Measurements from ENCODE around the gene ASZ1. TPM values are rescaled to one million over a fixed set of nuclear protein-coding genes. Genes with fewer than 3 reads are reported as not detected.

Gene ASZ1
- polyA plus RNA-seq, 1 donor from 2014 or later: not detected

- Histone ChIP-seq H2AFZ (ENCODE audit: low read depth, low read length) (no peak overlapping the region), H3K27me3 (ENCODE audit: insufficient read depth, low read depth, low read length) (no peaks in the 10 kb centered on the region), H4K20me1 (ENCODE audit: insufficient read depth) (no peaks in the 10 kb centered on the region), H3K9me2 (ENCODE audit: insufficient read depth, low read length) (no peaks in the 10 kb centered on the region), H3K9ac (ENCODE audit: low read length) (no peak overlapping the region), H3K4me3 (ENCODE audit: low read length) (no peak overlapping the region), H3F3A (ENCODE audit: insufficient read depth, low read length, poor library complexity, severe bottlenecking) (no peaks in the 10 kb centered on the region), H3K27ac (ENCODE audit: low read length) (no peak overlapping the region), H3K79me2 (replicated peaks; ENCODE audit: insufficient read depth, low read length) (no peaks in the 10 kb centered on the region), H3K36me3 (ENCODE audit: insufficient read depth, low read length) (no peaks in the 10 kb centered on the region), H3K4me2 (ENCODE audit: low read length) (no peak overlapping the region), H3K9me3 (ENCODE audit: low read length) (no peaks in the 10 kb centered on the region)
- TF ChIP-seq REST (IDR thresholded peaks at IDR 0.05; ENCODE audit: borderline replicate concordance) (no peak), POLR2AphosphoS5 (IDR thresholded peaks at IDR 0.05) (no peak), EZH2 (IDR thresholded peaks at IDR 0.05; ENCODE audit: borderline replicate concordance, insufficient read depth, low read length, poor library complexity, severe bottlenecking) (no peak), RAD21 (conservative IDR thresholded peaks at IDR 0.05) (no peak), MXI1 (conservative IDR thresholded peaks at IDR 0.05; ENCODE audit: poor library complexity, severe bottlenecking) (no peak), TAF1 (IDR thresholded peaks at IDR 0.05; ENCODE audit: low read depth) (no peak), SMC3 (conservative IDR thresholded peaks at IDR 0.05; ENCODE audit: poor library complexity) (no peak), EP300 (conservative IDR thresholded peaks at IDR 0.05; ENCODE audit: poor library complexity, severe bottlenecking) (no peak), CTCF (IDR thresholded peaks at IDR 0.05; ENCODE audit: poor library complexity, severe bottlenecking) (no peak)
These were observed 55.2 kb downstream of the ASZ1 start for GRCh38 chr7:117372073-117372472.

GRCh38 chr7:117364339-117365080 is 62.8 kb downstream of the ASZ1 start:
- Histone ChIP-seq H3K9me3 (ENCODE audit: low read length) (no peaks in the 10 kb centered on the region), H3K9ac (ENCODE audit: low read length) (no peak overlapping the region), H4K20me1 (ENCODE audit: insufficient read depth) (no peaks in the 10 kb centered on the region), H3K4me2 (ENCODE audit: low read length) (no peak overlapping the region), H3K9me2 (ENCODE audit: insufficient read depth, low read length) (no peaks in the 10 kb centered on the region), H2AFZ (ENCODE audit: low read depth, low read length) (no peak overlapping the region), H3K27me3 (ENCODE audit: insufficient read depth, low read depth, low read length) (no peaks in the 10 kb centered on the region), H3K27ac (ENCODE audit: low read length) (no peak overlapping the region), H3K4me3 (ENCODE audit: low read length) (no peak overlapping the region), H3K79me2 (replicated peaks; ENCODE audit: insufficient read depth, low read length) (no peaks in the 10 kb centered on the region), H3F3A (ENCODE audit: insufficient read depth, low read length, poor library complexity, severe bottlenecking) (no peaks in the 10 kb centered on the region), H3K36me3 (ENCODE audit: insufficient read depth, low read length) (no peaks in the 10 kb centered on the region)
- TF ChIP-seq REST (IDR thresholded peaks at IDR 0.05; ENCODE audit: borderline replicate concordance) (no peak), POLR2AphosphoS5 (IDR thresholded peaks at IDR 0.05) (no peak)

All from neural cell (in vitro differentiated cells).